Measurements from ENCODE around the gene CAPRIN2.

GRCh38 chr12:30792648-30793499 lies 38.1 kb upstream of the CAPRIN2 start:
- TF ChIP-seq, protein P1, sequence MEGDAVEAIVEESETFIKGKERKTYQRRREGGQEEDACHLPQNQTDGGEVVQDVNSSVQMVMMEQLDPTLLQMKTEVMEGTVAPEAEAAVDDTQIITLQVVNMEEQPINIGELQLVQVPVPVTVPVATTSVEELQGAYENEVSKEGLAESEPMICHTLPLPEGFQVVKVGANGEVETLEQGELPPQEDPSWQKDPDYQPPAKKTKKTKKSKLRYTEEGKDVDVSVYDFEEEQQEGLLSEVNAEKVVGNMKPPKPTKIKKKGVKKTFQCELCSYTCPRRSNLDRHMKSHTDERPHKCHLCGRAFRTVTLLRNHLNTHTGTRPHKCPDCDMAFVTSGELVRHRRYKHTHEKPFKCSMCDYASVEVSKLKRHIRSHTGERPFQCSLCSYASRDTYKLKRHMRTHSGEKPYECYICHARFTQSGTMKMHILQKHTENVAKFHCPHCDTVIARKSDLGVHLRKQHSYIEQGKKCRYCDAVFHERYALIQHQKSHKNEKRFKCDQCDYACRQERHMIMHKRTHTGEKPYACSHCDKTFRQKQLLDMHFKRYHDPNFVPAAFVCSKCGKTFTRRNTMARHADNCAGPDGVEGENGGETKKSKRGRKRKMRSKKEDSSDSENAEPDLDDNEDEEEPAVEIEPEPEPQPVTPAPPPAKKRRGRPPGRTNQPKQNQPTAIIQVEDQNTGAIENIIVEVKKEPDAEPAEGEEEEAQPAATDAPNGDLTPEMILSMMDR (conservative IDR thresholded peaks at IDR 0.05; ENCODE audit: low read depth, low read length): no peak
- TF ChIP-seq EZH2 (IDR thresholded peaks at IDR 0.05; ENCODE audit: borderline replicate concordance, low read depth, low read length, poor library complexity, severe bottlenecking): no peak

Measured in A673 (cell line).